Smooth muscle cell (in vitro differentiated cells): Measurements from ENCODE around the gene GRM5. TPM values are rescaled to one million over a fixed set of nuclear protein-coding genes. Genes with fewer than 3 reads are reported as not detected.

Experiments
- DNase-seq: peaks from one replicate; lab custom pipeline; 2025; ENCODE audit not compliant: unreplicated experiment; lab: John Stamatoyannopoulos, UW
- H2AFZ ChIP-seq: fragments of 200-600 bp; sonication (generic); 2 replicates; pipeline ENCODE4 v1.6.0; 2016; ENCODE audit warnings: antibody characterized with exemption, low read depth, mild to moderate bottlenecking
- H3F3A ChIP-seq: fragments of 200-600 bp; sonication (generic); 2 replicates; pipeline ENCODE4 v1.6.0; 2017; ENCODE audit warnings: antibody characterized with exemption, low read depth
- H3K27ac ChIP-seq: fragments of 200-600 bp; sonication (generic); 2 replicates; pipeline ENCODE4 v1.5.1; 2016; ENCODE audit warnings: low read depth, mild to moderate bottlenecking
- H3K27me3 ChIP-seq: fragments of 200-600 bp; sonication (generic); 2 replicates; pipeline ENCODE4 v1.6.1; 2016; ENCODE audit warnings: low read depth, mild to moderate bottlenecking
- H3K36me3 ChIP-seq: fragments of 200-600 bp; sonication (generic); 2 replicates; pipeline ENCODE4 v1.5.1; 2016; ENCODE audit warnings: low read depth
- H3K4me1 ChIP-seq: fragments of 200-600 bp; sonication (generic); 2 replicates; pipeline ENCODE4 v1.5.1; 2016; ENCODE audit warnings: low read depth
- H3K4me2 ChIP-seq: fragments of 200-600 bp; sonication (generic); 2 replicates; pipeline ENCODE4 v1.6.0; 2016; ENCODE audit warnings: mild to moderate bottlenecking
- H3K4me3 ChIP-seq: fragments of 200-600 bp; sonication (generic); 2 replicates; pipeline ENCODE4 v1.5.1; 2016; ENCODE audit warnings: mild to moderate bottlenecking
- H3K79me2 ChIP-seq: fragments of 200-600 bp; sonication (generic); 2 replicates; pipeline ENCODE4 v1.6.0; 2016; ENCODE audit warnings: low read depth, mild to moderate bottlenecking
- H3K9ac ChIP-seq: fragments of 200-600 bp; sonication (generic); 2 replicates; pipeline ENCODE4 v1.6.0; 2016; ENCODE audit warnings: low read depth
- H3K9me3 ChIP-seq: fragments of 200-600 bp; sonication (generic); replicated peaks from 2 replicates; pipeline ENCODE4 v1.5.1; 2016; ENCODE audit warnings: low read depth
- H4K20me1 ChIP-seq: fragments of 200-600 bp; sonication (generic); 2 replicates; pipeline ENCODE4 v1.6.0; 2016; ENCODE audit warnings: low read depth
- CTCF ChIP-seq: fragments of 200-600 bp; sonication (generic); IDR thresholded peaks from 2 replicates; pipeline ENCODE4 v1.5.1; 2017; ENCODE audit warnings: borderline replicate concordance, mild to moderate bottlenecking, antibody characterized with exemption; ENCODE audit not compliant: insufficient read depth, poor library complexity, severe bottlenecking
- WGBS: methylation state at CpG from one replicate; pipeline ENCODE4 v1.1.7; 2016; ENCODE audit warnings: low lambda C conversion rate; 5-methylcytosine and 5-hydroxymethylcytosine counted together
- polyA plus RNA-seq: library from polyadenylated mRNA; unstranded; fragments of >200 nt; fragmentation: Nextera tagmentation; extraction: Ambion mirVana; gene quantifications from 2 replicates; pipeline ENCODE4 v1.2.1, GENCODE V29; 2016
- small RNA-seq: library from RNA; depleted of rRNA; stranded (forward); fragments of <200 nt; gene quantifications from one replicate; pipeline ENCODE3, GENCODE V24; 2014
- total RNA-seq: library from RNA; depleted of rRNA; stranded (reverse); fragments of >200 nt; gene quantifications from 2 replicates; pipeline ENCODE4 v1.2.3, GENCODE V29; 2014

GRM5 gene
- total and polyA plus RNA-seq, 2 experiments from 2014 or later: not detected

- no peaks in the 10 kb centered on the region for H3K4me1 ChIP-seq
- no peak for TF ChIP-seq CTCF
- DNase-seq: no peak
- no peak overlapping the region for H3K4me2 ChIP-seq
- no peaks in the 10 kb centered on the region for H3F3A ChIP-seq
- no peak overlapping the region for H3K4me3 ChIP-seq
- H3K36me3 ChIP-seq: no peaks in the 10 kb centered on the region
- H3K79me2 ChIP-seq: no peaks in the 10 kb centered on the region
- H3K9me3 ChIP-seq: no peaks in the 10 kb centered on the region
- H3K27ac ChIP-seq: no peak overlapping the region
- 95% methylated on average over 2 of the region's 2 CpGs for WGBS
- no peaks in the 10 kb centered on the region for H4K20me1 ChIP-seq
- no peaks in the 10 kb centered on the region for H3K27me3 ChIP-seq
- H3K9ac ChIP-seq: no peak overlapping the region
- H2AFZ ChIP-seq: no peak overlapping the region
These were observed 609.8 kb downstream of the GRM5 start for GRCh38 chr11:88455974-88456373.

- no peak for TF ChIP-seq CTCF
- no peaks in the 10 kb centered on the region for H3K27me3 ChIP-seq
- no peaks in the 10 kb centered on the region for H3K36me3 ChIP-seq
- no peaks in the 10 kb centered on the region for H3K9me3 ChIP-seq
- no peak overlapping the region for H3K9ac ChIP-seq
- no peaks in the 10 kb centered on the region for H4K20me1 ChIP-seq
- no peak overlapping the region for H3K27ac ChIP-seq
- no peaks in the 10 kb centered on the region for H3F3A ChIP-seq
- DNase-seq: no peak
- 61% methylated on average over 3 of the region's 3 CpGs for WGBS
- no peak overlapping the region for H3K4me2 ChIP-seq
- H3K79me2 ChIP-seq: no peaks in the 10 kb centered on the region
- no peak overlapping the region for H3K4me3 ChIP-seq
- H2AFZ ChIP-seq: no peak overlapping the region
- H3K4me1 ChIP-seq: no peaks in the 10 kb centered on the region
These were observed 610.9 kb downstream of the GRM5 start for GRCh38 chr11:88454881-88455280.

Small RNAs within 50 kb of the gene (small RNA-seq; reads per million reads assigned to genes)
- gene RNU6-16P: 0.29 reads per million, percentile 5 among the genes with 10 or more reads in this experiment

Other genes with a start within 250 kb of the GRM5 start
- not detected in 2 replicates for gene TYR, start 111.9 kb upstream of the GRM5 start, total RNA-seq
- gene TYR, start 111.9 kb upstream of the GRM5 start, polyA plus RNA-seq: not detected in 2 replicates